Pulmonary artery endothelial cell (primary cell): ENCODE measurements around the gene SMIM43. TPM values are rescaled to one million over a fixed set of nuclear protein-coding genes. Genes with fewer than 3 reads are reported as not detected.

ENCODE experiments used
- DNase-seq: peaks from one replicate; pipeline ENCODE4 v3.0.0-alpha.2; 2011; ENCODE audit warnings: low read depth, low spot score
- total RNA-seq: library from RNA; depleted of rRNA; stranded (reverse); fragments of >200 nt; gene quantifications from 2 replicates; pipeline ENCODE4 v1.2.3, GENCODE V29; 2014

SMIM43 gene
- 0.04 and 0.26 TPM in 2 replicates for total RNA-seq

DNA sequence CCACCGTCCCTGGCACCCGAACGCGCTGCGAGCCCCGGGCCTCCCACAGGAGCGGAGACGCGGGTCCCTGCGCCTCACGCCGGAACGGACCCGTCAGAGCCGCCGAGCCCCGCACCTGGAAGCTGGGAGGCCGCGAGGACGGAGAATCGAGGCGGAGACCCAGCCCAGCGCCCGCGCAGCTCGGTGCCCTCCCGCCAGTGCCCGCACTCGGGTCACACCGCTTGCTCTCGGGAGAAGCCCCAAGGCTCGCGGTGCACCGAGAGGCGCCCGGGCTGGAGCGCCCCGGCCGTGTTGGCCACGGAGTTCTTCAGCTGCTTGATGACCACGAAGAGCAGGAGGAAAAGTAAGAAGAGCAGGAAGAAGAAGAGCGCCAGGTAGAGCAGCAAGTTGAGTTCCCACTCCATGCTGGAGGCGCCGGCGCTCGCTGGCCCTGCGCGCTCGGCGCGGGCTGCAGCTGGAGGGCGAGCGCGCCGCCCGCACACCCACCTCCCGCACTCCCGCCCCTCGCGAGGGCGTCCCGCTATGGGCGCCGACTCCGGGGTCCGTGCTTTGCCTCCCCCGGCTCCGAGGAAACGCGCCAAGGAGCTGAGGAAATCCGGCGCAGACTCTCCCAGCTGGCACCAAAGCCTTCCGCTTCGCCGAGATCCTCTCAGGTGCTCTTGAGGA is at the start of gene SMIM43:
Gene SMIM43 (minus strand): TSS at position 463 of the 666 bp plus-strand sequence. CDS start 59 bp downstream, at position 404.
- DNase-seq: no peak

- no peak for DNase-seq
Observed at GRCh38 chr4:121814756-121815155, 49.8 kb upstream of the SMIM43 start.

DNA sequence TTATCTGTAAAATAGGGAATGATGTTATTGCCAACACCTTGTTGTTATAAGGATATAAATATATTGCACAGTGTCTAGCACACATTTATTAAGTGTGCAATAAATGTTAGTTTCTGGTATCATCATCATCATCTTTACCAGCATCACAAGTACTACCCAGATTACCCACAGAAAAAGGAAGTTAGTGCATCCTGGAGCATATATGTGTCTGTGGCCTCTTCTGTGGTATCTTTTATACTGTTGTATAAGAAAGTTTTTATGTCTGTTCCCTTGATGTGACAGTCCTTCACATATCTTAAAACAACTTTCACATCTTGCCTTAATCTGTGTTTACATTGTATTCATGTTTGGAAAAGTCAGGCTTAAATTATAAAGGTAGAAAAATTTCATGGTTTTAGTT is 46.2 kb upstream of the SMIM43 start:
- no peak for DNase-seq

GRCh38 chr4:121806411-121806810 is 41.4 kb upstream of the SMIM43 start:
- no peak for DNase-seq

GRCh38 chr4:121801715-121802075 is 36.7 kb upstream of the SMIM43 start:
- DNase-seq: no peak

GRCh38 chr4:121800961-121801714 is 36.2 kb upstream of the SMIM43 start, which contains the start of gene EXOSC9:
TSS of gene EXOSC9 (plus strand) at chr4:121801323. CDS start at chr4:121801425, 102 bp downstream.
- DNase-seq: peak; percentile 77

DNA sequence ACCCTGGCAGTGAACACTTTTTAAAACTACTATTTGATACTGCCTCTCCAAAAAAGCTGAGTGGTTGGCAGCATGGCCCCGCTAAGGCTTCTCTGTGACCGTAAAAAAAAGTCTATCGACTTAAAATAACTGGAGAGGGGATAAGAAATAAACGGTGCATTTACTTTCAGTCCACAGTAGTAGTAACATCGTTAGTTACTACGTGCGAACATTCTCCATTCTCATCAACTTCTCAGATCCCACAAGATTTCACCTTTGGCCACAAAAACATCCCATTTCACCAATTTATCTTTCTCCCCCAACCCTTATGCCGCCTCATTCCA is 35.6 kb upstream of the SMIM43 start:
- DNase-seq: no peak

DNA sequence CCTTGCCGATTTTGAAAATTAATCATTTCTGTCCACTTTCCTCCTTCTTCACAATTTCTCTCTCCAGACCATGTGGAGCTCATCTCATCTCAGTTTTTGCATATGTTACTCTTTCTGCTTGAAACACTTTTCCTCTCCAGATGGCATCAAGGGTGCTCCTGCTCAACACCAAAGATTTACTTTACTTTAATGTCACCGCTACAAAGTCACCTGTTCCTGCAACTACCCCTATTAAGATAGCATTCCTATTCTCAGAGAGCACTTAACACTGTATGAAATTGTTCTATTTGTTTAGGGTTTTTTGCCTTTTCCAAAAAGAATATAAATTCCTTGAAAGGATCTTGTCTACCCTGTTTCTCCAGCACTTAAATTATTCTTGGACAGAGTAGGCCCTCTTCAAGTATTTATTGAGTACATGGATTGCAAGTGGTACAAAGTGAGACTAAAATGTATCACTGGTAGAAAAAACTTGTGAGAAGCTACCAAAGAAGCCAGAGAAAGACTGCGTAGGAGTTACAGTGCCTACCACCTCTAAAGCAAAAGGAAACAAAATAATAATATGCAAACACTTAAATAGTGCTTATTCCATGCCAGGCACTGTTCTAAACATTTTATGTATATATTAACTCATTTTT is 35.0 kb upstream of the SMIM43 start:
- DNase-seq: no peak

- DNase-seq: no peak
Observed at GRCh38 chr4:121799208-121799823, 34.4 kb upstream of the SMIM43 start.

DNA sequence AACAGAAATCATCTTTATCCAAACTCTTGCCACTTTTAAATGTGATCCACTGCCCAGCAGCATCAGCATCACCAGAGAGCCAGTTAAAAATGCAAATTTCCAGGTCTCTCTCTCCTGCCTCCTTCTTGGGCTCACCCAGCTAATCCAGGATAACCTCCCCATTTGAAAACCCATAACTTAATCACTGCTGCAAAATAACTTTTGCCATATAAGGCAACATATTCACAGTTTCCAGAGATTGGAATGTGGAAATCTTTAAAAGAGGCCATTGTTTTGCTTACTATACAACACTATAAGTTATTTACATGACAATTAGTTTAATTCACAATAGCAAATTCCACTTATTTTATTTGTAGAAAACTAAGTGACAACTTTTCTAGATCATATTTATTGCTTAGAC is 31.3 kb upstream of the SMIM43 start:
- no peak for DNase-seq

GRCh38 chr4:121794505-121795188 is 29.7 kb upstream of the SMIM43 start:
- DNase-seq: no peak

- DNase-seq: no peak
Observed at GRCh38 chr4:121792966-121793365, 28.0 kb upstream of the SMIM43 start.

DNA sequence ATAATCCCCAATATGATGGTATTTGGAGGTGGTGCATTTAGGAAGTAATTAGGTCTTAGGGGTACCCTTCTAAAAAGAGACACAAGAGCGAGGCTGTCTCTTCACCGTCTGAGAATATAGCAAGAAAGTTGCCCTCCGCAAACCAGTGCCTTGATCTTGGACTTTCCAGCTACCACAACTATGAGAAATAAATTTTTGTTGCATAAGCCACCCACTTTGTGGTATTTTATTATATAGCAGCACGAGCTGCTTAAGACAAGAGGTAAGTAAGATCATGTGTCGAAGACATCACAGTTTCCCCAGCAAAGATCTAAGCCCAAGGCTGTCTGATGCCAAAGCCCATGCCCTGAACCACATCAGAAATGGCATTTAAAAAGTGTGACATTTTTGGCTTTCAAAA is 26.5 kb upstream of the SMIM43 start:
- no peak for DNase-seq

GRCh38 chr4:121790976-121791375 is 26.0 kb upstream of the SMIM43 start:
- DNase-seq: no peak

DNA sequence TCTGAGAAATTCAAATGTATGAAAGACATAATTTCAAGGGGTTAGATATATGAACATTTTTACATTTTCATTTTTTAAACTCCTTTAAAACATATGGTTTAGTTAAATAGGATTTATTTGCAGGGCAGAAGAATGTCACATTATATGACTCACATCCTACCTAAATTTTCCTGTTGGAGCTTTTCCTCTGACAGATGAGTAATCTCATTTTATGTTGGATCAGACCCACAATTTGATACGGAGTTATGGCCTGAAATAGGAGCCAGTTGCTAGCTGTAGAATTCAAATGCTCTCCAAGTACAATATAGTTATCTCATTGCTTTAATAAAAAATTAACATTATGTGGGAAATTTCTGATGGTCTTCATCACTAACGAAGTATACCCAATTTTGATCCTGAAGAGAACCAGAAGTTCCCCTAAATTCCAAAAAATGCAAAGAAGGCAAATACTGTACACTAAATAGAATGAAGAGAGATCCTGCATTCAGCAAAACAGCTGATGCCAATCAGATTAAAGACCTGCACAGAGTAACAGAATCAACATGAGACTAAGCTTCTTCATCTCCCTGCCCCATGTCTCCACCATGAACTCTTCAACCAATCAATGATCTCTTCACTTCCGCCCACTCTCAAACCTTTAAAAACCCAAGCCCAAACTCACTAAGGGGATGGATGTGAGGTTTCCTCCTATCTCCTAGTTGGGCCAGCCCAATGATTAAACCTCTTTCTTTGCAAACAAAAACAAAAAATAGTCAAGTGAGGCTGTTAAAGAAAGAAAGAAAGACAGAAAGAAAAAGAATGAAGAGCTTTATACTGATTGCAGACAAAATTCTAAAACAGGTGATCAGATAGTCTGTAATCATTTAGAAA is 25.2 kb upstream of the SMIM43 start:
- DNase-seq: peak; percentile 57

- DNase-seq: no peak
Observed at GRCh38 chr4:121789455-121789854, 24.5 kb upstream of the SMIM43 start.

DNA sequence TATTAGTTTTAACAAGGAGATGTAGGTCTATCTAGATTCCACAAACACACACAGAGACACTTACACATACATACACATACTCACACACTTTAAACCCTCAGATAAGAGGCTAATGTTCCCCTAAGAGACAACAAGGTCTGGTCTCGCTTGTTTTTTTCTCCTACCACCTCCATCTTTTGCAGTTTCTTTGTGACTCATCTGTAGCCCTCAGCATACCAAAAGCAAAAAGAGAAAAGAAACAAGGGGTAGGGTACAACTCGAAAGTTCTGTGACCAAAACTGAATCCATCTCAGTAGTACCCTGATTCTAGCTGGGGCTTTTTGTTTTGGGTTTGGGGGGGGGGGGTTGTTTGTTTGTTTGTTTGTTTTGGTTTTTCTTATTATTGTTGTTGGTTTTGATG is 23.9 kb upstream of the SMIM43 start:
- DNase-seq: no peak

DNA sequence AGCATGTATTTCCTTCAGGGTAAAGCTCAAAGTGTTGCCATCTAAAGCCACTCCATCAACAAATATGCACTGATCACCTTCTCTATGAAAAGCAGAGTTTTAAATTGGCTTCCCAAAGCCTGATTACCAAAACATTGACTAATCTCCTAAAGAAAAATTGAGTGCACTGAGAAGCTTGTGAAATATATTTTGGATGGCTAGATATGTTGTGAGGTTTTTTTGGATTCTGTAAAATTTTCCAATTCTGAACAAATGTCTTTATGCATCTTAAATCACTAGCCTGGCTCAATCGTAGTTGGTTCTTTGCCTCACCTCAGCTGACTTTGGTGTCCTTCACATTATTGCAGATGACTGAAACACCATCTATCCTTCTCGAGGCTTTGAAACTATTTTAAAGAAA is 21.3 kb upstream of the SMIM43 start:
- DNase-seq: no peak

DNA sequence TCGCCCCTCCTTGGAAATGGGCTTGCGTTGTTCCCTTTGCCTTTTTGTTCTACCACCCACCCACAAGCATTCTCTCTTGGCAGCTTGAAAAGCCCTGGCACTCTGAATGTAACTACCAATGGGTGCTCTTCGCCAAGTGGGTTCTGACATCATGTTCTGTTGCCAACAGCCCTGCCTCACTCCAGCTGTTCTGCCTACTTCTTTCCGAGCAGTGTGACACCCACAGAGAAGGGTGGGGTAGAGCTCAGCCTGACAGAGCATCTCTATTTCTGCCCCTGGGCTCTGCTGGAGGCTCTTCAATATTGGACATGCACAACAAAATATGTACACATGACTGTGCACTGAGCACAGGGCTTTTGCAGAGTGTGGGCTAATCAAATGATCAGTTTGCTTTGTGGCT is 20.5 kb upstream of the SMIM43 start:
- DNase-seq: no peak

DNA sequence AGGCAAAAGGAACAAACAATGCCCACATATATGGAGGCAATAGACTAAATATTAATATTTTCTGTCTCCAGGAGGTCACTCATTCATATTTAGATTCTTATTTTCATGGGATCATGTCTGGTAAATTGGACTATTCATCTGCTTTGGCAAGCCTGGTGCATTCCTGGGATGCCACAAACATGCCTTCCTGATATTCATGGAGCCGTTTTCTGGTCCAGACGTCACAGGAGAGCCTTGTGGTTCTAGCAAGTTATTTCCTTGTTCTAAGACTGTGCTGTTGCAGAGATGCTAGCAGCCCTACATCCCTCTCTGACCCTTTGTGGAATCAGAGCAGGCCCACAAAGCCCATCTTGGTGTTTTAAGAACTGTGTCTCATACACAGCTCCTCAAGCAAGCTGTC is 20.0 kb upstream of the SMIM43 start:
- peak; percentile 74 for DNase-seq

DNA sequence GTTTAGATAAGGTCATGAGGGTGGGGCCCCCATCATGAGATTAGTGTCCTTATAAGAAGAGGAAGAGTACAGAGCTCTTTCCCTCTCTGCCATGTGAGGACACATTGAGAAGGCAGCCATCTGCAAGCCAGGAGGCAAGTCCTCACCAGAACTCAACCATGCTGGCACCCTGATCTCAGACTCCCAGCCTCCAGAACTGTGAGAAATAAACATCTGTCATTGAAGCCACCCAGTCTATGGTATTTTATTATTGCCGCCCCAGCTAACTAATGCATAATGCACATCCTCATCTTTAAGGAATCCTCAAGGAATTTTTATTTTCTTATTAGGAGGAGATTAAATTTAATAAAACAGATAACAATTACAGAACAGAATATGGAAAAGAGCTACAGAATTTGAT is 19.4 kb upstream of the SMIM43 start:
- no peak for DNase-seq
